Femur (tissue), 1 donor: ENCODE measurements around the gene LTBP1.
A peak's percentile ranks its signal among the peaks of the same experiment; 100 is the strongest.
"Not testable (repeated sequence)": the region's sequence is repeated elsewhere in the genome, so short reads cannot be mapped to it uniquely, and the experiment has no call there.

ENCODE experiments used
- DNase-seq: peaks from one replicate; pipeline ENCODE4 v3.0.0-alpha.2; 2017

The LTBP1 gene

GRCh38 chr2:32946314-32947075 is at the start of gene LTBP1:
TSS of gene LTBP1 (plus strand) at chr2:32946953. CDS start at chr2:32947325, 372 bp downstream.
- peak; percentile 85 for DNase-seq

GRCh38 chr2:32900246-32900973 is 46.3 kb upstream of the LTBP1 start:
- DNase-seq, result no peak

DNA sequence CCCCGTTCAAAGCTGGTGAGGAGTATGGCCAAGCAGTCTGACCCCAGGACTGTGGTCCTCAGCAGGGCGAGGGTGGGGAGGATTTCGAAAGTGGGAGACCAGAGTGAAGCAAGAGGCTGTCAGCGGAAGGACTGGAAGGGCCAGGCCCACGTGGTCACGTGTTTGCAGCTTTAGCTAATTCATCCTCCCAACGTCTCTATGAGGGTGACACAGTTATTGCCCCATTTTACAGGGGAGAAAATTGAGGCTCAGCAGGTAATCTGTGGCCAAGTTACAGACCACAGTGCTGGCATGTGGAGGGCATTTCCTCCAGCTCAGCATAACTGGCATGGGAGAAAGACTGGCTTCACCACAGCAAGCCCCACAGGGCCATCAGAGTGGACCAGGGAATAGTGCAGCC is 45.4 kb upstream of the LTBP1 start:
- no peak for DNase-seq

DNA sequence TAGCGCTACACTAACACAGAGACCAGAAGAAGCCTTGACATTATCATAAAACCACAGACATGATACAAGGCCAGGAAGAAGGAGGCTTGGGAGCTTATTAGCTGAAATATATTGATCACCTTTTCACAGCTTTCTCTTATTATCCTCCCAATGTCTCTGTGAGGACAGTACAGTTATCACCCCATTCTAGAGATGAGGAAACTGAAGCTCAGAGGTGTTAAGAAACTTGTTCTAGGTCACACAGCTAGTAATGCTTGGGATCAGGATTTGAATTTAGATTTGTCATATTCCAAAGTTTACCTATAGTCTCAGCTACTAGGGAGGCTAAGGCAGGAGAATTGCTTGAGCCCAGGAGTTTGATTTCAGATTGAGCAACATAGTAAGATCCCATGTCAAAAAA is 44.6 kb upstream of the LTBP1 start:
- DNase-seq, result no peak

DNA sequence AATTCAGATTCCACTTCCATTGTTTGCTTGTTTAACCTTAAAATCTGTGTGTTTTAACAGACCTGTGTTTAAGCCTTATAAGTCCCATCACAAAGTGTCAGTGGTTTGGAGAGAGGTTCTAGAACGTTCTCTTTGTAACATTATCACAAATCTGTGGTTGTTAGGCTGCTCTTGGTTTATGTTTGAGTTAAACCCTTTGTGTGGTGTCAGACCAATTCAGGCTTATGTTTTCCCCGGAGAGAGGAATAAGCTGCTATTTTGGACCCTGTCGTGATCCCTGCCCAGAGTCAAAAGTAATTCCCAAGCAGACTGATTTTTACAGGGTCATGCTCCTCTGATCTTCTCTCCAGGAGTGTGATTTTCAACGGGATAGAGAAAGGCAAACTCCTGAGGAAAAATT is 43.8 kb upstream of the LTBP1 start:
- no peak for DNase-seq

DNA sequence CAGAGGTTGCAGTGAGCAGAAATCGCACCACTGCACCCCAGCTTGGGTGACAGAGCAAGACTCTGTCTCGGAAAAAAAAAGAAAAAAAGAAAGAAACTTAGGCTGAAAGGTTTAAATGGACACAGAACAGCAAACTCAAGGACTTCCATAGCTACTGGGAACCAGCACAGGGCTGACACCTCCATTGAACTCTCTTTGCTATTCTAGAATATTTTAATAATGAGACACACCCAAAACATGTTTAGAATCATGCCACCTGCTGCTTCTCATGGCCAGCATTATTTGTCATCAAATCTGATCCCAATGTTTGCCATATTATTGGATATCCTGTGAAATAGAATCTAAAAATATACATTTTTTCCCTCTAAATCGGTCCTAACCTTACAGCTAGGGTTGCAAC is 42.7 kb upstream of the LTBP1 start:
- no peak for DNase-seq

DNA sequence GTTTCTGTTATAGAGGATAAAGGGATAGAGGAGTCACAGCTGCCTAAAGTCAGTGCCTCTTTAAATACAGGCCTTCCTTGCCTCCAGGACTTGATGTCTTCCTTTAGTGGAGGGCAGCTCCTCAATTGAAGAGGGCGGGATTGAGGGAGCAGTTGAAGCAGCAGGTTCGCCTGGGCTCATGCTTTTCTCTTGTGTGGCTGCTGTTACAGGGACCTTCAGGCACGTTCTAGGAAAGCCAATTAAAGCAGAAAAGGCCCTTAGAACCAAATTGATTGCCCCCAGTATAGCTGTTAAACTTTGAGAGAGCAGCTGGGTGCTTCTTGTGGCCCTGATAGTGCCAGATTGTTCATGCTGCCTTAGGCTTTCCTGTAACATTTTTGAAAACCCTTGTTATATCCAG is 42.0 kb upstream of the LTBP1 start:
- DNase-seq, result no peak

DNA sequence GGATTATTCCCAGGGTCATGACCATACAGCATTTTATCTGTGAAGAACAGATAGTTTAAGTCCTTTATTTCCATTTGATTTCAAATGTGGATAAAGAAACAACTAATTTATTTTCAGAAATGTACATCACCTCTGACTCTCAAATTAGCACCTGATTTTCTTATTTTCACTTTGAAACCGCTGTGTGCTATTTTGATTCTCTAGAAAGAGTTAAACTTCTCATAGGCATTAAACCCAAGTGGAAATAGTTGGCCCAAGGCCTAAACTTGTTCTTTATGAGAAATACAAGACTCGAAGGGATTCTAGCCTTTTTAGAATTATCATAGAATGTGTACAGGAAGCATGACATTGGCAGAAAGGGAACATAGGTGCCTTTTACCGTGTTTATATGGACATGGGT is 41.5 kb upstream of the LTBP1 start:
- no peak for DNase-seq

DNA sequence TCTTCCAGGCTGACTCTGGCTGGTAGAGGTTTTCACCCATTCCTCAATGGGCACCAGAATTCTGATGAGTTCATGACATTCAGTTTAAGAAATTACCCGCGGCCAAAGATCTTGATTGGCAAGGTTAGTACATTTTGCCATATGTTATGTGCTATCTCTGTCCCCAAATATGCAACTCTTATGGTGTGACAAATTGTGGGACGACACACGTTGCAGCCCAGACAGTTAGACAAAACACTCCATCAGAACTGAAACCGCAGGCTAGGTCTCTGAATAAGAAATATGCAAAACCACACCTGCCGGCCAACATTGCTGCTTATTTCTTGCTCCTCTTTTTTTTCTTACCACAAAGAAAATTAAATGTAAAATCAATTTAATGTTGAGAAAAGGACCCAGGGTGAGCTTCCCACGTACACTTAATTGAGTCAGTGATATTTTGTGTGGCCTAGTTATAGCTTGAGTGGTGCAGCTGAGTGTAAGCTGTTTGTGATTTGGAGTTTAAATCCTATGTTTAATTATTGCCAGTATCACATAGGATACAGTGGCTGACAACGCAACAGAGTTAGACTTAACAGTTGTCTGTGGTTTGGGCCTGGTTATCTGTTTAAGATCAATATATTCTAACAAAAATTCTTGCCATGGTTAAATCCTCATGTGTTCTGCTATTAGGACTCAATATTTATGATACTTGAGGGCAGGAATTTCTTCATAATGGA is 35.7 kb upstream of the LTBP1 start:
- no peak for DNase-seq

GRCh38 chr2:32915694-32916093 is 31.1 kb upstream of the LTBP1 start:
- no peak for DNase-seq

GRCh38 chr2:32918774-32919173 is 28.0 kb upstream of the LTBP1 start:
- no peak for DNase-seq

GRCh38 chr2:32919901-32920300 is 26.9 kb upstream of the LTBP1 start:
- not testable (repeated sequence) for DNase-seq

DNA sequence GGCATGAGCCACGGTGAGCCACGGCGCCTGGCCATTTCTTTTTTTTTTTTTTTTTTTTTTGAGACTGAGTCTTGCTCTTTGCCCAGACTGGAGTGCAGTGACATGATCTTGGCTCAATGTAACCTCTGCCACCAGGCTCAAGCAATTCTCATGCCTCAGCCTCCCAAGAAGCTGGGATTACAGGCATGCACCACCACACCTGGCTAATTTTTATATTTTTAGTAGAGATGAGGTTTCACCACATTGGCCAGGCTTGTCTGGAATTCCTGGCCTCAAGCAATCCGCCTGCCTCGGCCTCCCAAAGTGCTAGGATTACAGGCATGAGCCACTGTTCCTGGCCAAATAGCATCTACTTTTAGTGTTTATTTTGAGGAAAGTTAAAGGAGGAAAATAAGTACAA is 25.3 kb upstream of the LTBP1 start:
- DNase-seq, result not testable (repeated sequence)

DNA sequence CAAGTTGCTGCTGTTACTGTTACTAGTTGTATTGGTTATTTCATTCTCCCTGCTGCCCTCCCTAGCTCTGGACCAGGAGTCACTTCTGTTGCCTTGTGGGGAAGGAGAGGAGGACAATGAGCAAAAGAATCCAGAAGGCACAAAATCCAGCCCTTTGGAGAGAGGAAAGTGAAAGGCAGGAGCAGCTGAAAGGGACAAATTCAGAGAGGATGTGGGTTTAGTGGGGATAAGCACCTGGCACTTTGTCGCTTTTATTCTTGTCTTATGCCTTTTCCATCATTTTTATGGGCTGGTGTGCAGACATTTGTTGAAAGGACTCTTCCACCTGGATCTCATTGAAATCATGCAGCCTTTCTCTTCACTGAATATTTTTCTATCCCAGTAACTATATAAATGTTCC is 24.3 kb upstream of the LTBP1 start:
- no peak for DNase-seq

DNA sequence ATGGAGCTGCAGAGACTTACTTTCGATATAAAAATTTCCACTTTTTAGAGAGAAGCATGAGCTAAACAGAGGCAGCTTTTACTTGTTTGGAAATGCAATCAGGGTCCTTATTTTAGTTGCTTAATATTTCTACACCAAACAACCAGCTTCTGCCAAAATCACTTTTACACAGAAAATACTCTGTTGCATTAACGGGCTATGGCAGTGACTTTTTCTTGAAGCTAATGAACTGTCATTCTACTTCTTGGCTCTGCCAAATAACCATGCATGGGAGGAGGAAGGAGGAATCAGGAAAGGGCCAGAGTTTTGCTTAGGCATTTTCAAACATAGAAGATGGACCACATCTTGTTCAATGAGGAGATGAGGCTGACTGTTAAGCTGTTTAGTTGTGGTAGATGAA is 23.6 kb upstream of the LTBP1 start:
- no peak for DNase-seq

DNA sequence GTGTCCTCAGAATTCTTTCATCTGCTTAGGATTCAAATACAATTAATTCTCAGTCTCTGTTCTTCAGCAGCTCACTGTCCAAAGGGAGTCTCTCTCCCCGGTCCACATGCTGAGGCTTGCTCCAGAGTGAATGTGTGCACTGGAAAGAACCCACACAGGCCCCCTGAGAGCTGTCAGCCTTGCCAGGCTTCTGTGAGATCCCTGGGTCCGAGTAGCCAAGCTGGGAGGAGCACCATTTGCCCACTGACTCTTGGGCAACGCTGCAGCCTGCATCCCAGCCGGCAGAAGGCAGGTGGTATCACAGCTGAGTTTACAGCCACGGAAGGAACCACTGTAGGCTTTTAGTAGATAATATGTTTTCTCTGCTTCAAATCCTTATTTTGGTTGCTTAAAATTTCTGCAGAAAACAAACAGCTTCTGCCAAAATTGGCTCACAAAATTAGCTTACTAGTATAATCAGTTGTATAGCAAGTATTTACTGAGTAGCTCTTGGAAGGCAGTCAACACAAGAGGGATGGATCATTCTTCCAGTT is 21.4 kb upstream of the LTBP1 start:
- no peak for DNase-seq

DNA sequence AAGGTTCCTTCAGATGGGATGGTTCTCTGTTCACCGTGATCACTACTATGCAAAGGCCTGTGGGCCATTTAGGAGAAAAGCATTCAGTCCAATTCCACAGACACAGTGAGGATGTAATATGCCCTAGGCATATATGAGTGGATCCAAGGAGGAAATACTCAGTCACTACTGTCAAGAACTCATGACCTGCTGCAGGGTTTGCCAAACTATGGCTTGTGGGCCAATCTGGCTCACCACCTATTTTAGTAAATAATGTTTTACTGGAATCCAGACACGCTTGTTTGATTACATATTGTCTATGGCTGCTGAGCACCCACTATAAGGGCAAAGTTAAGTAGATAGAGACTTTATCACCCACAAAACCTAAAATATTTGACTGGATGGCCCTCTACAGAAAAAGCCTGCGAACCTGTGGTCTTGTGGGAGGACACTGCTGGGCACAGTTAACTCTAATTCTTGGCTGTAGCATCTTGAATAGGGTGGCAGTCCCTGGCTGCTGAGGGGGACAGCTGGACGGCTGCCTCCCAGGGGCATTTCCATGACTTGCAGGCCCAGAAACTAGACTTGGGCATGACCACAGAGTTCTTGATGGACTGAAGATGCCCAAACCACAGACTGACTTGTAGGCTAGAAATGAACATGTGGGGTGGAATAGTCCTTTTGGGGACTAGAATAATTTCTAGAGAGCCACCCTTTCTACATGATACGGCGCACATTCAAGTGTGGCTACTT is 20.6 kb upstream of the LTBP1 start:
- no peak for DNase-seq

- DNase-seq, result no peak
Measured at GRCh38 chr2:32926708-32927084, 20.1 kb upstream of the LTBP1 start.

DNA sequence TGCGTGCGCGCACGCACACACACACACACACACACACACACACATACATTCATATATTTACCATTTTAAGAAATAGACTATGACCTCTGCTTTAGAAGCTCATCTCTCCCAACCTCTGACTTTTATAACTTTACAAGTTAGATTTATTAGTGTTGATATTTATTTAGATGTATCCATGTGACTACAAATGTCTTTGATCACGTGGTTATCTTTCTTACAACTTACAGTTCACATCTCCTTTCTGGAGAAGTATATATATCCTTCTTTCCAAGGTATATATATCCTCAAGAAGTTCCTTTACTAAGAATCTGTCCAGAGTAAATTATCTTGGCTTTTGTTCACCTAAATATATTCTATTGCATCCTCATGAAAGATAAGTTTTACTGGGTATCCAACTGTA is 16.3 kb upstream of the LTBP1 start:
- DNase-seq, result no peak

- DNase-seq, result no peak
Measured at GRCh38 chr2:32931519-32931918, 15.2 kb upstream of the LTBP1 start.

GRCh38 chr2:32931945-32932709 is 14.6 kb upstream of the LTBP1 start:
- no peak for DNase-seq
